Measurements from ENCODE around the gene ARRB2. TPM values are rescaled to one million over a fixed set of nuclear protein-coding genes. Genes with fewer than 3 reads are reported as not detected.

ARRB2 gene
- polyA plus RNA-seq, 1 donor from 2014 or later = 28.3 TPM

DNA sequence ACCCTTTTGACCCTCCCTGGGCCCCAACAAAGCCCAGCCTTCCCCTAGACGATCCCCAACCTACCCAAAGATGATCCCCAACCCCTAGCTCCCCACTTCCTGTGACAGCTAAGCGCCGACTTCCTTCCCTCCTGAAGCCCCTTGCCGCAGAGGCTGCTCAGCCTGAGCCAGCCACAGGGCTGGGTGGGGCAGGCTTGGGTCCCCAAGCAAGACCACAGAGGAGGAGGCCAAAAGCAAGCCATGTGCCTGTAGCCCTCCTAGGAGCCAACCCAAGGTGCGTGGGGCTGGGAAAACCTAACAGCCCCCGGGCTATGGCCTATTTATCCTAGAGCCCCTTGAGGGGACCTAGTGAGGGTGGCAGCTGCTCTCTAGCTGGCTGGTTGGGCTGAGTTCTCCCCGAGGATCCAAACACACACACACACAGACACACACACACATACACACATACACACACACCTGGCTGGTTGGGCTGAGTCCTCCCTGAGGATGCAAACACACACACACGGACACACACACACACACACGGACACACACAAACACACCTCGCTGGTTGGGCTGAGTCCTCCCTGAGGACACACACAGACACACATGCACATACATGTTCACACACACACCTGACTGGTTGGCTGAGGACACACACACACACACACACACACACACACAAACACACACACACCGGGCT lies 4.8 kb downstream of the ARRB2 start:
- no peak overlapping the region for H3K27ac ChIP-seq (ENCODE audit: low read length)
- no peaks in the 10 kb centered on the region for H3F3A ChIP-seq (ENCODE audit: insufficient read depth, low read length, poor library complexity, severe bottlenecking)
- no peaks in the 10 kb centered on the region for H4K20me1 ChIP-seq (ENCODE audit: insufficient read depth)
- no peak overlapping the region for H3K9ac ChIP-seq (ENCODE audit: low read length)
- no peak overlapping the region for H3K4me3 ChIP-seq (ENCODE audit: low read length)
- H3K36me3 ChIP-seq (ENCODE audit: insufficient read depth, low read length) = no peaks in the 10 kb centered on the region
- no peaks in the 10 kb centered on the region for H3K27me3 ChIP-seq (ENCODE audit: insufficient read depth, low read depth, low read length)
- H2AFZ ChIP-seq (ENCODE audit: low read depth, low read length) = no peak overlapping the region
- H3K4me2 ChIP-seq (ENCODE audit: low read length) = no peak overlapping the region
- peaks cover 10% of the 10 kb centered on the region for H3K79me2 ChIP-seq (replicated peaks; ENCODE audit: insufficient read depth, low read length)
- no peaks in the 10 kb centered on the region for H3K9me3 ChIP-seq (ENCODE audit: low read length)
- no peaks in the 10 kb centered on the region for H3K9me2 ChIP-seq (ENCODE audit: insufficient read depth, low read length)
- TF ChIP-seq RAD21 (conservative IDR thresholded peaks at IDR 0.05) (no peak), TAF1 (IDR thresholded peaks at IDR 0.05; ENCODE audit: low read depth) (no peak), SMC3 (conservative IDR thresholded peaks at IDR 0.05; ENCODE audit: poor library complexity) (no peak), EP300 (conservative IDR thresholded peaks at IDR 0.05; ENCODE audit: poor library complexity, severe bottlenecking) (no peak), POLR2AphosphoS5 (IDR thresholded peaks at IDR 0.05) (no peak), EZH2 (IDR thresholded peaks at IDR 0.05; ENCODE audit: borderline replicate concordance, insufficient read depth, low read length, poor library complexity, severe bottlenecking) (no peak), MXI1 (conservative IDR thresholded peaks at IDR 0.05; ENCODE audit: poor library complexity, severe bottlenecking) (no peak)
- TF ChIP-seq, protein P1, sequence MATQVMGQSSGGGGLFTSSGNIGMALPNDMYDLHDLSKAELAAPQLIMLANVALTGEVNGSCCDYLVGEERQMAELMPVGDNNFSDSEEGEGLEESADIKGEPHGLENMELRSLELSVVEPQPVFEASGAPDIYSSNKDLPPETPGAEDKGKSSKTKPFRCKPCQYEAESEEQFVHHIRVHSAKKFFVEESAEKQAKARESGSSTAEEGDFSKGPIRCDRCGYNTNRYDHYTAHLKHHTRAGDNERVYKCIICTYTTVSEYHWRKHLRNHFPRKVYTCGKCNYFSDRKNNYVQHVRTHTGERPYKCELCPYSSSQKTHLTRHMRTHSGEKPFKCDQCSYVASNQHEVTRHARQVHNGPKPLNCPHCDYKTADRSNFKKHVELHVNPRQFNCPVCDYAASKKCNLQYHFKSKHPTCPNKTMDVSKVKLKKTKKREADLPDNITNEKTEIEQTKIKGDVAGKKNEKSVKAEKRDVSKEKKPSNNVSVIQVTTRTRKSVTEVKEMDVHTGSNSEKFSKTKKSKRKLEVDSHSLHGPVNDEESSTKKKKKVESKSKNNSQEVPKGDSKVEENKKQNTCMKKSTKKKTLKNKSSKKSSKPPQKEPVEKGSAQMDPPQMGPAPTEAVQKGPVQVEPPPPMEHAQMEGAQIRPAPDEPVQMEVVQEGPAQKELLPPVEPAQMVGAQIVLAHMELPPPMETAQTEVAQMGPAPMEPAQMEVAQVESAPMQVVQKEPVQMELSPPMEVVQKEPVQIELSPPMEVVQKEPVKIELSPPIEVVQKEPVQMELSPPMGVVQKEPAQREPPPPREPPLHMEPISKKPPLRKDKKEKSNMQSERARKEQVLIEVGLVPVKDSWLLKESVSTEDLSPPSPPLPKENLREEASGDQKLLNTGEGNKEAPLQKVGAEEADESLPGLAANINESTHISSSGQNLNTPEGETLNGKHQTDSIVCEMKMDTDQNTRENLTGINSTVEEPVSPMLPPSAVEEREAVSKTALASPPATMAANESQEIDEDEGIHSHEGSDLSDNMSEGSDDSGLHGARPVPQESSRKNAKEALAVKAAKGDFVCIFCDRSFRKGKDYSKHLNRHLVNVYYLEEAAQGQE (IDR thresholded peaks at IDR 0.05; ENCODE audit: borderline replicate concordance) = no peak
- TF ChIP-seq, protein P2, sequence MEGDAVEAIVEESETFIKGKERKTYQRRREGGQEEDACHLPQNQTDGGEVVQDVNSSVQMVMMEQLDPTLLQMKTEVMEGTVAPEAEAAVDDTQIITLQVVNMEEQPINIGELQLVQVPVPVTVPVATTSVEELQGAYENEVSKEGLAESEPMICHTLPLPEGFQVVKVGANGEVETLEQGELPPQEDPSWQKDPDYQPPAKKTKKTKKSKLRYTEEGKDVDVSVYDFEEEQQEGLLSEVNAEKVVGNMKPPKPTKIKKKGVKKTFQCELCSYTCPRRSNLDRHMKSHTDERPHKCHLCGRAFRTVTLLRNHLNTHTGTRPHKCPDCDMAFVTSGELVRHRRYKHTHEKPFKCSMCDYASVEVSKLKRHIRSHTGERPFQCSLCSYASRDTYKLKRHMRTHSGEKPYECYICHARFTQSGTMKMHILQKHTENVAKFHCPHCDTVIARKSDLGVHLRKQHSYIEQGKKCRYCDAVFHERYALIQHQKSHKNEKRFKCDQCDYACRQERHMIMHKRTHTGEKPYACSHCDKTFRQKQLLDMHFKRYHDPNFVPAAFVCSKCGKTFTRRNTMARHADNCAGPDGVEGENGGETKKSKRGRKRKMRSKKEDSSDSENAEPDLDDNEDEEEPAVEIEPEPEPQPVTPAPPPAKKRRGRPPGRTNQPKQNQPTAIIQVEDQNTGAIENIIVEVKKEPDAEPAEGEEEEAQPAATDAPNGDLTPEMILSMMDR (IDR thresholded peaks at IDR 0.05; ENCODE audit: poor library complexity, severe bottlenecking) = no peak

DNA sequence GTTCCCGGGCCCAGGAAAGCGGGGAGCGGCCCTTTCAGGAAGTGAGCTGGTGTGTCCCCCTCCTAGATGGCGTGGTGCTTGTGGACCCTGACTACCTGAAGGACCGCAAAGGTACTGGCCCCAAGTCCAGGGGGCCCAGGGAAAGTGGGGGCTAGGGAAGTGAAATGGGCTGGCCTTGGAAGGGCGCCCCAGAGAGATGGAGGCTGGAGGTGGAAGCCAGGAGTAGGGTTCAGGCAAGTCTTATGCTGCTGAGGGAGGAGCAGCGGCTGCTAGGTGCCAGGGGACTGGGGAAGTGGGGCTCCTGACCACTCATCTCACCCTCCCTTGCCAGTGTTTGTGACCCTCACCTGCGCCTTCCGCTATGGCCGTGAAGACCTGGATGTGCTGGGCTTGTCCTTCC lies 5.6 kb downstream of the ARRB2 start:
- Histone ChIP-seq H3K27ac (ENCODE audit: low read length) (no peak overlapping the region), H4K20me1 (ENCODE audit: insufficient read depth) (no peaks in the 10 kb centered on the region), H3K36me3 (ENCODE audit: insufficient read depth, low read length) (no peaks in the 10 kb centered on the region), H3K4me3 (ENCODE audit: low read length) (no peak overlapping the region), H3K4me2 (ENCODE audit: low read length) (no peak overlapping the region), H3K9me2 (ENCODE audit: insufficient read depth, low read length) (no peaks in the 10 kb centered on the region), H3K9me3 (ENCODE audit: low read length) (no peaks in the 10 kb centered on the region), H3K9ac (ENCODE audit: low read length) (no peak overlapping the region), H3K27me3 (ENCODE audit: insufficient read depth, low read depth, low read length) (no peaks in the 10 kb centered on the region), H2AFZ (ENCODE audit: low read depth, low read length) (no peak overlapping the region), H3K79me2 (replicated peaks; ENCODE audit: insufficient read depth, low read length) (peaks cover 9% of the 10 kb centered on the region), H3F3A (ENCODE audit: insufficient read depth, low read length, poor library complexity, severe bottlenecking) (no peaks in the 10 kb centered on the region)
- no peak for TF ChIP-seq SMC3 (conservative IDR thresholded peaks at IDR 0.05; ENCODE audit: poor library complexity)
- TF ChIP-seq POLR2AphosphoS5 (IDR thresholded peaks at IDR 0.05) = no peak

All from neural cell (in vitro differentiated cells).